ENCODE data around the gene S100A10.

S100A10 gene

GRCh38 chr1:151967091-151967490 is 26.6 kb downstream of the S100A10 start:
- no peak overlapping the region for H3K4me3 ChIP-seq (ENCODE audit: low read depth, low read length)
- TF ChIP-seq, protein P1, sequence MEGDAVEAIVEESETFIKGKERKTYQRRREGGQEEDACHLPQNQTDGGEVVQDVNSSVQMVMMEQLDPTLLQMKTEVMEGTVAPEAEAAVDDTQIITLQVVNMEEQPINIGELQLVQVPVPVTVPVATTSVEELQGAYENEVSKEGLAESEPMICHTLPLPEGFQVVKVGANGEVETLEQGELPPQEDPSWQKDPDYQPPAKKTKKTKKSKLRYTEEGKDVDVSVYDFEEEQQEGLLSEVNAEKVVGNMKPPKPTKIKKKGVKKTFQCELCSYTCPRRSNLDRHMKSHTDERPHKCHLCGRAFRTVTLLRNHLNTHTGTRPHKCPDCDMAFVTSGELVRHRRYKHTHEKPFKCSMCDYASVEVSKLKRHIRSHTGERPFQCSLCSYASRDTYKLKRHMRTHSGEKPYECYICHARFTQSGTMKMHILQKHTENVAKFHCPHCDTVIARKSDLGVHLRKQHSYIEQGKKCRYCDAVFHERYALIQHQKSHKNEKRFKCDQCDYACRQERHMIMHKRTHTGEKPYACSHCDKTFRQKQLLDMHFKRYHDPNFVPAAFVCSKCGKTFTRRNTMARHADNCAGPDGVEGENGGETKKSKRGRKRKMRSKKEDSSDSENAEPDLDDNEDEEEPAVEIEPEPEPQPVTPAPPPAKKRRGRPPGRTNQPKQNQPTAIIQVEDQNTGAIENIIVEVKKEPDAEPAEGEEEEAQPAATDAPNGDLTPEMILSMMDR (IDR thresholded peaks at IDR 0.05; ENCODE audit: borderline replicate concordance, insufficient read depth, low read depth, low read length): no peak

DNA sequence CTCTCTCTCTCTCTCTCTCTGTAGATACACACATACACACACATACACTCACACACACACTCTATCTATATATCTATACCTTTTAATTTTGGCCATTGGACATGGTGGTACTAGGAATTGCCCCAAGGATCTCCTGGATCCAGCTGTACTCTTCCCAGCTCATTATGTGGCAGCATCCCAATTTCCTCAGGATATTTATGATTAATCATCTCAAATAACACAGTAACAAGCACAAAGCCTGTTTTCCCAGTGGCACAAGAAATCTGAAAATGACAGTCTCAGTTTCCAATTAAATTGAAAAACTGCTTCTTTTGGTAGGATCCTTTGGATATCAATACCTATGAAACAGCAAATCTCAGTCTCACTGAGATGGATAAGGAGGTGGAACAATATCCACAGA is 27.6 kb downstream of the S100A10 start:
- TF ChIP-seq, protein P1 (IDR thresholded peaks at IDR 0.05; ENCODE audit: borderline replicate concordance, insufficient read depth, low read depth, low read length): no peak

GRCh38 chr1:151964510-151964909 is 29.1 kb downstream of the S100A10 start:
- no peak overlapping the region for H3K4me3 ChIP-seq (ENCODE audit: low read depth, low read length)
- TF ChIP-seq, protein P1 (IDR thresholded peaks at IDR 0.05; ENCODE audit: borderline replicate concordance, insufficient read depth, low read depth, low read length): no peak

More for the DNA sequence above, 27.6 kb downstream of the S100A10 start:
- H3K4me3 ChIP-seq (ENCODE audit: low read depth, low read length): no peak overlapping the region

GRCh38 chr1:151963288-151963687 is 30.4 kb downstream of the S100A10 start:
- no peak overlapping the region for H3K4me3 ChIP-seq (ENCODE audit: low read depth, low read length)
- TF ChIP-seq, protein P1 (IDR thresholded peaks at IDR 0.05; ENCODE audit: borderline replicate concordance, insufficient read depth, low read depth, low read length): no peak

DNA sequence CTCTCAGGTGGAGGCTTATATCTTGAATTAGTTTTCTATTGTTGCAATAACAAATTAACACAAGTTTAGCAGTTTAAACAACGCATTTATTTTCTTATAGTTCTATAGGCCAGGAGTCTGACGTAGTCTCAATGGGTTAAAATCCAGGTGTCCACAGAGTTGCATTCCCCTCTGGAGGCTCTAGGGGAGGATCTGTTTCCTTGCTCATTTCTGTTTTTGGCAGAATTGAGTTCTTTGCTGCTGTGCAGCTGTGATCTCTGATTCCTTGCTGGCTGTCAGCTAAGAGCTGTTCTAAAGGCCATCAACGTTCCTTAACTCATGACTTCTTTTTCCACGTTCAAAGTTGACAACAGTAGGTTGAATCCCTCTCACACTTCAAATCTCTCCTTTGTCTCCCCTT is 31.8 kb downstream of the S100A10 start:
- TF ChIP-seq, protein P1 (IDR thresholded peaks at IDR 0.05; ENCODE audit: borderline replicate concordance, insufficient read depth, low read depth, low read length): no peak
- H3K4me3 ChIP-seq (ENCODE audit: low read depth, low read length): no peak overlapping the region

GRCh38 chr1:151960780-151961513 is 32.7 kb downstream of the S100A10 start:
- TF ChIP-seq, protein P1 (IDR thresholded peaks at IDR 0.05; ENCODE audit: borderline replicate concordance, insufficient read depth, low read depth, low read length): no peak
- H3K4me3 ChIP-seq (ENCODE audit: low read depth, low read length): no peak overlapping the region

- TF ChIP-seq, protein P1 (IDR thresholded peaks at IDR 0.05; ENCODE audit: borderline replicate concordance, insufficient read depth, low read depth, low read length): no peak
- no peak overlapping the region for H3K4me3 ChIP-seq (ENCODE audit: low read depth, low read length)
Measured at GRCh38 chr1:151958959-151959358, 34.7 kb downstream of the S100A10 start.

Measured in GM12875 (cell line).